Peyer's patch (tissue), 4 donors: ENCODE data around the gene FILIP1.

ENCODE experiments used
- POLR2A ChIP-seq, 2 donors: fragments of 450-650 bp; IDR thresholded peaks; one replicate each; pipeline ENCODE4 v1.5.1; 2017; ENCODE audit warnings: antibody characterized with exemption in 2 of 2, mild to moderate bottlenecking in 2 of 2, moderate library complexity in 2 of 2
- TF ChIP-seq, protein P1 (sequence below), 6 experiments: fragments of 450-650 bp in 4 of 6; fragments of 200-600 bp in 2 of 6; sonication (generic) in 1 of 6; IDR thresholded peaks; one replicate each; pipeline ENCODE4 v1.5.1; 2017 to 2019; ENCODE audit warnings: antibody characterized with exemption in 6 of 6, mild to moderate bottlenecking in 3 of 6, moderate library complexity in 1 of 6

DNA sequence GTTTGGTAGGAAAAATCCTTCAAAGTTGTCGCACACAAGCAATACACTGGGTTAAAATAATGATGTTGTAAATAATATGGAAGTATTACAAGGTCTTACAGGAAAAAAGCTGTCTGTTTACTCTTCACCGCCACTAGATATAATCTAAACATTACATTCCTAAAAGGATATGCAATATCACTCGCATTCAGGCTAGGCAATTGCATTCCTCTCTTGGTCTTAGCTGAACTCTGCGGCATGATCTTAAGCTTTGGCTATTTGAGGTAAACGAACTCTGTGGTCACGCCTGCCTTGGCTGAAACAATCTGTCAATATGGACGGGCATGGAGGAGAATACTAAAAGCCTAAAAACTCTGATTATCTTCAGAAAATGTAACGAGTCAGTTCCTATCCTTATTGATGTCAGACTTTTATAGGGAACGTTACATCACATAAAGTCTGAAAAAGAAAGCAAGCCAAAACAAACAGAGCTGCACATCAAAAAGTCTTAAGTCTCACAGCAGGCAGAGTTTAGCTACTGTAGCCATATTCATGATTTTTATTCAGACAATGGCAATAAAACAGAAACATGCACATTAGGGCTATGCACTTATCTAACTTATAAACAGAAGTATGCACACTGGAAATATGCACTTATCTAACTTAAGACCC is 30.8 kb upstream of the FILIP1 start:
- TF ChIP-seq POLR2A (IDR thresholded peaks at IDR 0.05), result no peak
- TF ChIP-seq, protein P1, sequence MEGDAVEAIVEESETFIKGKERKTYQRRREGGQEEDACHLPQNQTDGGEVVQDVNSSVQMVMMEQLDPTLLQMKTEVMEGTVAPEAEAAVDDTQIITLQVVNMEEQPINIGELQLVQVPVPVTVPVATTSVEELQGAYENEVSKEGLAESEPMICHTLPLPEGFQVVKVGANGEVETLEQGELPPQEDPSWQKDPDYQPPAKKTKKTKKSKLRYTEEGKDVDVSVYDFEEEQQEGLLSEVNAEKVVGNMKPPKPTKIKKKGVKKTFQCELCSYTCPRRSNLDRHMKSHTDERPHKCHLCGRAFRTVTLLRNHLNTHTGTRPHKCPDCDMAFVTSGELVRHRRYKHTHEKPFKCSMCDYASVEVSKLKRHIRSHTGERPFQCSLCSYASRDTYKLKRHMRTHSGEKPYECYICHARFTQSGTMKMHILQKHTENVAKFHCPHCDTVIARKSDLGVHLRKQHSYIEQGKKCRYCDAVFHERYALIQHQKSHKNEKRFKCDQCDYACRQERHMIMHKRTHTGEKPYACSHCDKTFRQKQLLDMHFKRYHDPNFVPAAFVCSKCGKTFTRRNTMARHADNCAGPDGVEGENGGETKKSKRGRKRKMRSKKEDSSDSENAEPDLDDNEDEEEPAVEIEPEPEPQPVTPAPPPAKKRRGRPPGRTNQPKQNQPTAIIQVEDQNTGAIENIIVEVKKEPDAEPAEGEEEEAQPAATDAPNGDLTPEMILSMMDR (IDR thresholded peaks at IDR 0.05), result no peak
